ENCODE measurements around the gene SHOC2.

Gene SHOC2

DNA sequence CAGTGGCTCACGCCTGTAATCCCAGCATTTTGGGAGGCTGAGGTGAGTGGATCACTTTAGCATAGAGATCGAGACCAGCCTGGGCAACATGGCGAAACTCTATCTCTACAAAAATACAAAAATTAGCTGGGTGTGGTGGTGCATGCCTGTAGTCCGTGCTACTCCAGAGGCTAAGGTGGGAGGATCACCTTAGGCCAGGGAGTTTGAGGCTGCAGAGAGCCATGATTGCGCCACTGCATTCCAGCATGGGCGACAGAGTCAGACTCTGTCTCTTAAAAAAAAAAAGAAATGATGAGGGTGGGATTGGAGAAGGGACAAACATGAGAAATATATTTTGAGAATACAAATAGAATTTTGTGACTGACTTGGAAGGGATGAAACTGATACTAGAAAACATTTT lies 76.9 kb downstream of the SHOC2 start:
- no peak overlapping the region for H3K4ac ChIP-seq (ENCODE audit: low read depth in 1 of 2, low read length in 2 of 2)
- no peak for DNase-seq
- no peaks in the 10 kb centered on the region for H3K9me3 ChIP-seq (ENCODE audit: control insufficient read depth, low read length)
- H2BK5ac ChIP-seq (ENCODE audit: low read depth, low read length, poor library complexity, severe bottlenecking): no peak overlapping the region
- H3K36me3 ChIP-seq (ENCODE audit: control insufficient read depth in 1 of 2, insufficient read depth in 2 of 2, low read depth in 1 of 2, low read length in 2 of 2): peaks cover 0 to 38% of the 10 kb centered on the region in 2 experiments
- no peaks in the 10 kb centered on the region for H3K27me3 ChIP-seq (ENCODE audit: control insufficient read depth in 1 of 2, insufficient read depth in 1 of 2, low read length in 2 of 2)
- peaks cover 13% of the 10 kb centered on the region for H3K79me1 ChIP-seq (replicated peaks; ENCODE audit: low read length, poor library complexity, severe bottlenecking)
- H3K9ac ChIP-seq (ENCODE audit: low read length): no peak overlapping the region
- H3K4me1 ChIP-seq (ENCODE audit: control insufficient read depth, insufficient read depth, low read depth, low read length): no peaks in the 10 kb centered on the region
- H4K91ac ChIP-seq (ENCODE audit: low read length): no peak overlapping the region
- H4K8ac ChIP-seq (ENCODE audit: low read length): no peak overlapping the region
- no peak overlapping the region for H3K18ac ChIP-seq (ENCODE audit: low read depth in 1 of 2, low read length in 2 of 2)
- whole genome bisulfite sequencing: 93% methylated on average over 6 of the region's 6 CpGs
- no peak overlapping the region for H2BK15ac ChIP-seq (ENCODE audit: low read depth, poor library complexity, severe bottlenecking)
- H2BK12ac ChIP-seq (ENCODE audit: low read length in 2 of 2): no peak overlapping the region
- H2BK120ac ChIP-seq (ENCODE audit: low read depth, low read length): no peak overlapping the region
- no peak overlapping the region for H3K14ac ChIP-seq (ENCODE audit: low read length in 2 of 2)
- no peak overlapping the region for H3K27ac ChIP-seq (ENCODE audit: low read length, poor library complexity, severe bottlenecking)
- H3K4me3 ChIP-seq (ENCODE audit: insufficient read depth in 1 of 2, low read depth in 1 of 2, low read length in 2 of 2): no peak overlapping the region
- no peak overlapping the region for H2AFZ ChIP-seq (ENCODE audit: low read depth, low read length)
- H3K4me2 ChIP-seq (ENCODE audit: low read length, poor library complexity, severe bottlenecking): no peak overlapping the region
- no peak overlapping the region for H3K23ac ChIP-seq (ENCODE audit: low read length in 2 of 2)
- no peak overlapping the region for H2AK5ac ChIP-seq (ENCODE audit: low read length, severe bottlenecking)

DNA sequence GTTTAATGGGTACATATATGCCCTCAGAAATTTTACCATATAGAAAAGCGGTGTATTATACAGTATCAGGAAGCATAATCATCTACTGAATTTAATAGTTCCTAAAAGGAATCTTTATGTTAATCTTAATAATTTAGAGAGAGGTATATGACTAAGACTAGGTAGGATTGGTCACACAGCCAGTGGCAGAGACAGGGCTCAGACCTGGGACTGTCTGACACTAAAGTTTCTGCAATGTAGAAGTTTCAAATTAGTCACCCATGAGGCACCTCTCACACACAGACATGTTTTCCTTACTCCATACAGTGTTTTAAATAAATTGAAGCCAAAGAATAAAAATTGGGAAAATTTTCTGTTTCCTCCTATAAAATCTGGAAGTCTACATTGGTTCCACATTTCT lies 84.6 kb downstream of the SHOC2 start:
- Histone ChIP-seq H3K36me3 (ENCODE audit: control insufficient read depth in 1 of 2, insufficient read depth in 2 of 2, low read depth in 1 of 2, low read length in 2 of 2) (peaks cover 4 to 87% of the 10 kb centered on the region in 2 experiments), H3K9me3 (ENCODE audit: control insufficient read depth, low read length) (no peaks in the 10 kb centered on the region), H2BK120ac (ENCODE audit: low read depth, low read length) (no peak overlapping the region), H2BK15ac (ENCODE audit: low read depth, poor library complexity, severe bottlenecking) (no peak overlapping the region), H2BK12ac (ENCODE audit: low read length in 2 of 2) (no peak overlapping the region), H2AK5ac (ENCODE audit: low read length, severe bottlenecking) (no peak overlapping the region), H3K4me2 (ENCODE audit: low read length, poor library complexity, severe bottlenecking) (no peak overlapping the region), H3K23ac (ENCODE audit: low read length in 2 of 2) (no peak overlapping the region), H3K9ac (ENCODE audit: low read length) (no peak overlapping the region), H3K79me1 (replicated peaks; ENCODE audit: low read length, poor library complexity, severe bottlenecking) (peaks cover 12% of the 10 kb centered on the region), H3K18ac (ENCODE audit: low read depth in 1 of 2, low read length in 2 of 2) (no peak overlapping the region), H3K27ac (ENCODE audit: low read length, poor library complexity, severe bottlenecking) (no peak overlapping the region), H4K91ac (ENCODE audit: low read length) (no peak overlapping the region), H3K4me1 (ENCODE audit: control insufficient read depth, insufficient read depth, low read depth, low read length) (no peaks in the 10 kb centered on the region), H4K8ac (ENCODE audit: low read length) (no peak overlapping the region), H3K4me3 (ENCODE audit: insufficient read depth in 1 of 2, low read depth in 1 of 2, low read length in 2 of 2) (no peak overlapping the region), H3K4ac (ENCODE audit: low read depth in 1 of 2, low read length in 2 of 2) (no peak overlapping the region), H3K14ac (ENCODE audit: low read length in 2 of 2) (no peak overlapping the region), H2AFZ (ENCODE audit: low read depth, low read length) (no peak overlapping the region), H3K27me3 (ENCODE audit: control insufficient read depth in 1 of 2, insufficient read depth in 1 of 2, low read length in 2 of 2) (no peaks in the 10 kb centered on the region), H2BK5ac (ENCODE audit: low read depth, low read length, poor library complexity, severe bottlenecking) (no peak overlapping the region)
- DNase-seq: no peak
- WGBS: no CpG with 5 or more reads among the region's 1 CpG

DNA sequence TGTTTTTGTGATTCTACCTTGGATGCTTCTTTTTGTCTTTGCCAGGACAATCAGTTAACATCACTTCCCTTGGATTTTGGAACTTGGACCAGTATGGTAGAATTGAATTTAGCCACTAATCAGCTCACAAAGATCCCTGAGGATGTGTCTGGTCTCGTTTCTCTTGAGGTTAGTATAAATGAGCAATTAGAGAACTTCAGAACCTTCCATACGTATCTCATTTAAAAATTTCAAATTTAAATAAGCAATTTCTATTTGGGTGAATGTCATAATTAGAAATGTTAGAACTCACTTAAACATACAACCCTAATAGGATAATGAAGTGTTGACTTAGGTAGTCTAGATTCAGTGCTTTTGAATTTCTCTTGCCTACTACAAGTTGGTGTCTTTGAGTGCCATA lies 88.1 kb downstream of the SHOC2 start:
- Histone ChIP-seq H4K8ac (ENCODE audit: low read length) (no peak overlapping the region), H4K91ac (ENCODE audit: low read length) (no peak overlapping the region), H2BK15ac (ENCODE audit: low read depth, poor library complexity, severe bottlenecking) (no peak overlapping the region), H3K18ac (ENCODE audit: low read depth in 1 of 2, low read length in 2 of 2) (no peak overlapping the region), H3K27ac (ENCODE audit: low read length, poor library complexity, severe bottlenecking) (no peak overlapping the region), H3K9ac (ENCODE audit: low read length) (no peak overlapping the region), H2AFZ (ENCODE audit: low read depth, low read length) (no peak overlapping the region), H2BK5ac (ENCODE audit: low read depth, low read length, poor library complexity, severe bottlenecking) (no peak overlapping the region), H3K36me3 (ENCODE audit: control insufficient read depth in 1 of 2, insufficient read depth in 2 of 2, low read depth in 1 of 2, low read length in 2 of 2) (peaks cover 4 to 96% of the 10 kb centered on the region in 2 experiments), H2BK120ac (ENCODE audit: low read depth, low read length) (no peak overlapping the region), H3K4me3 (ENCODE audit: insufficient read depth in 1 of 2, low read depth in 1 of 2, low read length in 2 of 2) (no peak overlapping the region), H3K14ac (ENCODE audit: low read length in 2 of 2) (no peak overlapping the region), H3K4ac (ENCODE audit: low read depth in 1 of 2, low read length in 2 of 2) (no peak overlapping the region), H2BK12ac (ENCODE audit: low read length in 2 of 2) (no peak overlapping the region), H3K9me3 (ENCODE audit: control insufficient read depth, low read length) (no peaks in the 10 kb centered on the region), H3K4me1 (ENCODE audit: control insufficient read depth, insufficient read depth, low read depth, low read length) (no peaks in the 10 kb centered on the region), H3K4me2 (ENCODE audit: low read length, poor library complexity, severe bottlenecking) (no peak overlapping the region), H3K27me3 (ENCODE audit: control insufficient read depth in 1 of 2, insufficient read depth in 1 of 2, low read length in 2 of 2) (no peaks in the 10 kb centered on the region), H3K79me1 (replicated peaks; ENCODE audit: low read length, poor library complexity, severe bottlenecking) (peaks cover 12% of the 10 kb centered on the region), H3K23ac (ENCODE audit: low read length in 2 of 2) (no peak overlapping the region), H2AK5ac (ENCODE audit: low read length, severe bottlenecking) (no peak overlapping the region)
- no CpG with 5 or more reads among the region's 2 CpGs for WGBS
- DNase-seq: no peak

DNA sequence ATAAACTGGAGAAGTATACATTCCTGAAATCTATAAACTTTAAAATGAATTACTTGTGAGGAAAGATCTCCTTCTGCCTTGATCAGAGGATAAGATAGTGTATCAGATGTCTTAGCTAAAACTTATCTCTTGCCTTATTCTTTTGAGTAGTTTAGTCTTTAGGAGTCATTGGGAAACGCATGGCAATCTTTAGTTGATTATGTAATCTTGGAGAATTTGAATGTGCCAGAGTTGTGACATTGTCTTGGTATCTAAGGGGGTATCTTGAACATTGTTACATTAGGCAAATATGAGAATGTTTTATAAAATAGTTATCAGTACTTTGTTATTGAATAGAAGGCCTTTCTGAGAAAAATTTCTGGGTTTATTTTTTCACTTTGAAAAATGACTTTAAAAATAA lies 95.8 kb downstream of the SHOC2 start:
- H3K27me3 ChIP-seq (ENCODE audit: control insufficient read depth in 1 of 2, insufficient read depth in 1 of 2, low read length in 2 of 2): no peaks in the 10 kb centered on the region
- H2BK12ac ChIP-seq (ENCODE audit: low read length in 2 of 2): no peak overlapping the region
- no peak overlapping the region for H2BK120ac ChIP-seq (ENCODE audit: low read depth, low read length)
- no peak overlapping the region for H4K8ac ChIP-seq (ENCODE audit: low read length)
- no peak overlapping the region for H3K27ac ChIP-seq (ENCODE audit: low read length, poor library complexity, severe bottlenecking)
- H3K4ac ChIP-seq (ENCODE audit: low read depth in 1 of 2, low read length in 2 of 2): no peak overlapping the region
- H3K9ac ChIP-seq (ENCODE audit: low read length): no peak overlapping the region
- H4K91ac ChIP-seq (ENCODE audit: low read length): no peak overlapping the region
- H2AFZ ChIP-seq (ENCODE audit: low read depth, low read length): no peak overlapping the region
- no peak overlapping the region for H2BK15ac ChIP-seq (ENCODE audit: low read depth, poor library complexity, severe bottlenecking)
- H3K9me3 ChIP-seq (ENCODE audit: control insufficient read depth, low read length): no peaks in the 10 kb centered on the region
- no peak for DNase-seq
- H3K23ac ChIP-seq (ENCODE audit: low read length in 2 of 2): no peak overlapping the region
- H3K18ac ChIP-seq (ENCODE audit: low read depth in 1 of 2, low read length in 2 of 2): no peak overlapping the region
- no peak overlapping the region for H3K4me2 ChIP-seq (ENCODE audit: low read length, poor library complexity, severe bottlenecking)
- WGBS: 95% methylated on average over 1 of the region's 1 CpG
- H3K14ac ChIP-seq (ENCODE audit: low read length in 2 of 2): no peak overlapping the region
- peaks cover 0 to 75% of the 10 kb centered on the region in 2 experiments for H3K36me3 ChIP-seq (ENCODE audit: control insufficient read depth in 1 of 2, insufficient read depth in 2 of 2, low read depth in 1 of 2, low read length in 2 of 2)
- no peak overlapping the region for H2BK5ac ChIP-seq (ENCODE audit: low read depth, low read length, poor library complexity, severe bottlenecking)
- no peak overlapping the region for H3K4me3 ChIP-seq (ENCODE audit: insufficient read depth in 1 of 2, low read depth in 1 of 2, low read length in 2 of 2)
- no peaks in the 10 kb centered on the region for H3K4me1 ChIP-seq (ENCODE audit: control insufficient read depth, insufficient read depth, low read depth, low read length)
- H2AK5ac ChIP-seq (ENCODE audit: low read length, severe bottlenecking): no peak overlapping the region
- peaks cover 4% of the 10 kb centered on the region for H3K79me1 ChIP-seq (replicated peaks; ENCODE audit: low read length, poor library complexity, severe bottlenecking)

Data from mesenchymal stem cell (in vitro differentiated cells and primary cell).